Right lobe of liver (tissue), 4 donors: ENCODE measurements around the gene CEP57L1.

ENCODE experiments used
- POLR2A ChIP-seq: fragments of 450-650 bp; IDR thresholded peaks from one replicate; pipeline ENCODE4 v1.6.1; 2017; ENCODE audit warnings: antibody characterized with exemption, mild to moderate bottlenecking
- TF ChIP-seq, protein P1 (sequence below), 4 donors: fragments of 200-600 bp in 3 of 4; fragments of 450-650 bp in 1 of 4; IDR thresholded peaks; one replicate each; pipeline versions ENCODE4 v1.5.1 to v1.8.0; 2016 to 2022; ENCODE audit warnings: antibody characterized with exemption in 4 of 4, mild to moderate bottlenecking in 2 of 4
- donor health status: DM: no; HTN: no; CAD: no.
- donor health status: DM: no; HTN: no; CAD: no.
- donor health status: DM: no; HTN: yes; CAD: no.

GRCh38 chr6:109182578-109182977 is 87.3 kb downstream of the CEP57L1 start:
- TF ChIP-seq, protein P1, sequence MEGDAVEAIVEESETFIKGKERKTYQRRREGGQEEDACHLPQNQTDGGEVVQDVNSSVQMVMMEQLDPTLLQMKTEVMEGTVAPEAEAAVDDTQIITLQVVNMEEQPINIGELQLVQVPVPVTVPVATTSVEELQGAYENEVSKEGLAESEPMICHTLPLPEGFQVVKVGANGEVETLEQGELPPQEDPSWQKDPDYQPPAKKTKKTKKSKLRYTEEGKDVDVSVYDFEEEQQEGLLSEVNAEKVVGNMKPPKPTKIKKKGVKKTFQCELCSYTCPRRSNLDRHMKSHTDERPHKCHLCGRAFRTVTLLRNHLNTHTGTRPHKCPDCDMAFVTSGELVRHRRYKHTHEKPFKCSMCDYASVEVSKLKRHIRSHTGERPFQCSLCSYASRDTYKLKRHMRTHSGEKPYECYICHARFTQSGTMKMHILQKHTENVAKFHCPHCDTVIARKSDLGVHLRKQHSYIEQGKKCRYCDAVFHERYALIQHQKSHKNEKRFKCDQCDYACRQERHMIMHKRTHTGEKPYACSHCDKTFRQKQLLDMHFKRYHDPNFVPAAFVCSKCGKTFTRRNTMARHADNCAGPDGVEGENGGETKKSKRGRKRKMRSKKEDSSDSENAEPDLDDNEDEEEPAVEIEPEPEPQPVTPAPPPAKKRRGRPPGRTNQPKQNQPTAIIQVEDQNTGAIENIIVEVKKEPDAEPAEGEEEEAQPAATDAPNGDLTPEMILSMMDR (IDR thresholded peaks at IDR 0.05): no peak
- TF ChIP-seq POLR2A: no peak
